ENCODE data around the gene CAPN2. TPM values are rescaled to one million over a fixed set of nuclear protein-coding genes. Genes with fewer than 3 reads are reported as not detected.
A peak's percentile ranks its signal among the peaks of the same experiment; 100 is the strongest.

Gene CAPN2
- total and polyA plus RNA-seq, 2 experiments from 2014 or later: 8.4 to 17.8 TPM

DNA sequence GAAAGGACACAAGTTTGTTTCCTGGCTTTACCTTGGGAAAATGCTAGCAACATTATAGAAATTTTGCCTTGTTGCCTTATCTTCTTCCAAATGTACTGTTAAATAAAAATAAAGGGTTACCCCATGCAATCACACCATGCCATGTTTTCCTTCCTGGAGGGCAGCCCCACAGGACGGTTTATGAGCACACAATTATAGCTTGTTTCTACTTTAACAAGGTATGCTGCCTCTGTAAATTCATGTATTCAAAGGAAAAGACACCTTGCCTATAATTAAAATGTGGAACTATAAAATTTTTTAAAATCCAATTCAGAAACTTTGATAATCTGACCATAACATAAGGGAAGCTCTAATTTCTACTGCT is 63.4 kb downstream of the CAPN2 start:
- Mint-ChIP-seq H3K9me3 (no peaks in the 10 kb centered on the region), H3K27me3 (ENCODE audit: insufficient read depth, low read depth, poor library complexity) (peaks cover 5% of the 10 kb centered on the region), H3K27ac (no peak overlapping the region; the same call in 1 of the 2 replicates), H3K36me3 (ENCODE audit: low read depth) (peaks cover 59% of the 10 kb centered on the region), H3K4me3 (no peak overlapping the region), H3K4me1 (peaks cover 11% of the 10 kb centered on the region)
- no peaks in the 10 kb centered on the region for H3F3A ChIP-seq (replicated peaks; ENCODE audit: low read depth)
- H3K79me2 ChIP-seq (replicated peaks; ENCODE audit: insufficient read depth): no peaks in the 10 kb centered on the region
- TF ChIP-seq STAT1 (IDR thresholded peaks at IDR 0.05; ENCODE audit: unreplicated experiment): no peak
- no peak for TF ChIP-seq JUNB (IDR thresholded peaks at IDR 0.05; ENCODE audit: unreplicated experiment)
- no peak for TF ChIP-seq ZNF114 (CRISPR knock-in tag; IDR thresholded peaks at IDR 0.05)
- H3K27me3 ChIP-seq (ENCODE audit: insufficient read depth): no peaks in the 10 kb centered on the region
- H3K36me3 ChIP-seq (ENCODE audit: insufficient read depth): peaks cover 22% of the 10 kb centered on the region
- no peak overlapping the region for H2AFZ ChIP-seq
- H4K20me1 ChIP-seq (replicated peaks; ENCODE audit: insufficient read depth): peaks cover 4% of the 10 kb centered on the region
- 0 out of 2 replicates have a peak, but pooled peaks cover 7% of the 10 kb centered on the region for H3K4me1 ChIP-seq (ENCODE audit: insufficient read depth)
- H3K4me2 ChIP-seq: no peak overlapping the region
- H3K4me3 ChIP-seq: no peak overlapping the region
- ATAC-seq (no peak), DNase-seq (ENCODE audit: low spot score) (no peak)
- no peak overlapping the region for H3K27ac ChIP-seq (ENCODE audit: low read depth)
- H3K9me2 ChIP-seq (ENCODE audit: insufficient read depth): no peaks in the 10 kb centered on the region

DNA sequence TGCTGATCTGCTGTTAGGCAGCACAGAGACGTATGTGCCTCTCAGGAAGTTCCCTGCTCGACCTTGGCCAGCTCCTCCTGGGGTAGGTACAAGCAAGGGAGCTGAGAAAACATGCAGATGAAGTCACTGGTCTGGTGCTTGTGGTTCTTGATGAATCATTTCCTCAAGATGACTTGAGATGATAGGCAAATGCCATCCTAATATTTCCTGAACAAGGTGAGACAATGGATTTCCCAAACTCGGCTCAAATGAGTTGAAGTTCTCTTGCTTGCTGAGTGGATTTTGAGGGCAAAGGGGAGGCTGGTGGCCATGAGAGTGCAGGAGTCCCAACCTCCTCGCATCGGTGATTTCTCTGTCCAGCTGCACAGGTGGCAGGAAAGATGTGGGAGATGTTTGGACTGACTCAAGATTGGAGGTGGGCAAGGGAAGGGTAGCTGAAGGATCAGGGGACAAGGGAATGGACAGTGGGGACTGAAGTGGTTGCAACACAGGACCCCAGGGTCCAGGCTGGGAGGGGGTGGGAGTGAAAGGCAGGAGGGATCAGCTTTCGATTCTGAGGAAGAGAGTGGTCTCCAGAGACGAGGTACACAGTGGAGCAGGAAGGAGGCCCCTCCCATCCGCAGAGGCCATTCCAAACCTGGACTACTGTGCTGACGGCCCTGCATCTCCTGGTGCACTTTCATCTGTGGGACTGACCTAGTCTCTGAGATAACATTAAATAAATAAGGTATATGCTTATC is 63.9 kb downstream of the CAPN2 start:
- Histone ChIP-seq H3K27ac (ENCODE audit: low read depth) (no peak overlapping the region), H3K27me3 (ENCODE audit: insufficient read depth) (no peaks in the 10 kb centered on the region), H3K4me1 (ENCODE audit: insufficient read depth) (0 out of 2 replicates have a peak, but pooled peaks cover 7% of the 10 kb centered on the region), H3K79me2 (replicated peaks; ENCODE audit: insufficient read depth) (no peaks in the 10 kb centered on the region), H3F3A (replicated peaks; ENCODE audit: low read depth) (no peaks in the 10 kb centered on the region), H3K4me3 (no peak overlapping the region), H3K36me3 (ENCODE audit: insufficient read depth) (peaks cover 24% of the 10 kb centered on the region), H2AFZ (no peak overlapping the region), H3K4me2 (no peak overlapping the region), H3K9me2 (ENCODE audit: insufficient read depth) (no peaks in the 10 kb centered on the region), H4K20me1 (replicated peaks; ENCODE audit: insufficient read depth) (peaks cover 4% of the 10 kb centered on the region)
- H3K36me3 Mint-ChIP-seq (ENCODE audit: low read depth): peaks cover 58% of the 10 kb centered on the region
- H3K9me3 Mint-ChIP-seq: no peaks in the 10 kb centered on the region
- peak overlapping the region; percentile 60 for H3K27ac Mint-ChIP-seq
- H3K4me1 Mint-ChIP-seq: peaks cover 11% of the 10 kb centered on the region
- DNase-seq (ENCODE audit: low spot score) (no peak), ATAC-seq (no peak)
- no peak overlapping the region for H3K4me3 Mint-ChIP-seq
- H3K27me3 Mint-ChIP-seq (ENCODE audit: insufficient read depth, low read depth, poor library complexity): peaks cover 5% of the 10 kb centered on the region
- TF ChIP-seq, protein P1, sequence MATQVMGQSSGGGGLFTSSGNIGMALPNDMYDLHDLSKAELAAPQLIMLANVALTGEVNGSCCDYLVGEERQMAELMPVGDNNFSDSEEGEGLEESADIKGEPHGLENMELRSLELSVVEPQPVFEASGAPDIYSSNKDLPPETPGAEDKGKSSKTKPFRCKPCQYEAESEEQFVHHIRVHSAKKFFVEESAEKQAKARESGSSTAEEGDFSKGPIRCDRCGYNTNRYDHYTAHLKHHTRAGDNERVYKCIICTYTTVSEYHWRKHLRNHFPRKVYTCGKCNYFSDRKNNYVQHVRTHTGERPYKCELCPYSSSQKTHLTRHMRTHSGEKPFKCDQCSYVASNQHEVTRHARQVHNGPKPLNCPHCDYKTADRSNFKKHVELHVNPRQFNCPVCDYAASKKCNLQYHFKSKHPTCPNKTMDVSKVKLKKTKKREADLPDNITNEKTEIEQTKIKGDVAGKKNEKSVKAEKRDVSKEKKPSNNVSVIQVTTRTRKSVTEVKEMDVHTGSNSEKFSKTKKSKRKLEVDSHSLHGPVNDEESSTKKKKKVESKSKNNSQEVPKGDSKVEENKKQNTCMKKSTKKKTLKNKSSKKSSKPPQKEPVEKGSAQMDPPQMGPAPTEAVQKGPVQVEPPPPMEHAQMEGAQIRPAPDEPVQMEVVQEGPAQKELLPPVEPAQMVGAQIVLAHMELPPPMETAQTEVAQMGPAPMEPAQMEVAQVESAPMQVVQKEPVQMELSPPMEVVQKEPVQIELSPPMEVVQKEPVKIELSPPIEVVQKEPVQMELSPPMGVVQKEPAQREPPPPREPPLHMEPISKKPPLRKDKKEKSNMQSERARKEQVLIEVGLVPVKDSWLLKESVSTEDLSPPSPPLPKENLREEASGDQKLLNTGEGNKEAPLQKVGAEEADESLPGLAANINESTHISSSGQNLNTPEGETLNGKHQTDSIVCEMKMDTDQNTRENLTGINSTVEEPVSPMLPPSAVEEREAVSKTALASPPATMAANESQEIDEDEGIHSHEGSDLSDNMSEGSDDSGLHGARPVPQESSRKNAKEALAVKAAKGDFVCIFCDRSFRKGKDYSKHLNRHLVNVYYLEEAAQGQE (IDR thresholded peaks at IDR 0.05; ENCODE audit: unreplicated experiment): no peak
- TF ChIP-seq, protein P2, sequence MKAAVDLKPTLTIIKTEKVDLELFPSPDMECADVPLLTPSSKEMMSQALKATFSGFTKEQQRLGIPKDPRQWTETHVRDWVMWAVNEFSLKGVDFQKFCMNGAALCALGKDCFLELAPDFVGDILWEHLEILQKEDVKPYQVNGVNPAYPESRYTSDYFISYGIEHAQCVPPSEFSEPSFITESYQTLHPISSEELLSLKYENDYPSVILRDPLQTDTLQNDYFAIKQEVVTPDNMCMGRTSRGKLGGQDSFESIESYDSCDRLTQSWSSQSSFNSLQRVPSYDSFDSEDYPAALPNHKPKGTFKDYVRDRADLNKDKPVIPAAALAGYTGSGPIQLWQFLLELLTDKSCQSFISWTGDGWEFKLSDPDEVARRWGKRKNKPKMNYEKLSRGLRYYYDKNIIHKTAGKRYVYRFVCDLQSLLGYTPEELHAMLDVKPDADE (IDR thresholded peaks at IDR 0.05): no peak
- no peak for TF ChIP-seq EZH2phosphoT487 (IDR thresholded peaks at IDR 0.05; ENCODE audit: unreplicated experiment)
- no peak for TF ChIP-seq STAT1 (IDR thresholded peaks at IDR 0.05; ENCODE audit: unreplicated experiment)
